NCI-H128 (cell line): ENCODE results near the gene BIRC2.
"Not testable (repeated sequence)": the region's sequence is repeated elsewhere in the genome, so short reads cannot be mapped to it uniquely, and the experiment has no call there.

Experiments used
- DNase-seq: peaks from one replicate; lab custom pipeline; 2025; ENCODE audit not compliant: unreplicated experiment; lab: John Stamatoyannopoulos, UW

BIRC2 gene

DNA sequence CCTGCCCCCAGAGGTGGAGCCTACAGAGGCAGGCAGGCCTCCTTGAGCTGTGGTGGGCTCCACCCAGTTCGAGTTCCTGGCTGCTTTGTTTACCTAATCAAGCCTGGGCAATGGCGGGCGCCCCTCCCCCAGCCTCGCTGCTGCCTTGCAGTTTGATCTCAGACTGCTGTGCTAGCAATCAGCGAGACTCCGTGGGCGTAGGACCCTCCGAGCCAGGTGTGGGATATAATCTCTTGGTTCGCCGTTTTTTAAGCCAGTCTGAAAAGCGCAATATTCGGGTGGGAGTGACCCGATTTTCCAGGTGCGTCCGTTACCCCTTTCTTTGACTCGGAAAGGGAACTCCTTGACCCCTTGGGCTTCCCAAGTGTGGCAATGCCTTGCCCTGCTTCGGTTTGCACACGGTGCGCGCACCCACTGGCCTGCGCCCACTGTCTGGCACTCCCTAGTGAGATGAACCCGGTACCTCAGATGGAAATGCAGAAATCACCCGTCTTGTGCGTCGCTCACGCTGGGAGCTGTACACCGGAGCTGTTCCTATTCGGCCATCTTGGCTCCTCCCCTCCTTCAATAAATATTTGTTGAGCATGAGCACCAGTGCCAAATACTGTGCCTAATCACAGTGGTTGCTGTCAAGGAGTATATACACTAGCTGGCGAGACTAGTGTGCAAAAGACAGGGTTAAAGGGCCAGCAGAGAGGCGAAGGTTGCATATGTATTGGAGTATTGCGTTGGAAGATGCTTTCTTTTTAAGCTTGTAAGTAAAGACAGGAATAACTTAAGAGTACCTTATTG is 27.8 kb downstream of the BIRC2 start:
- not testable (repeated sequence) for DNase-seq

DNA sequence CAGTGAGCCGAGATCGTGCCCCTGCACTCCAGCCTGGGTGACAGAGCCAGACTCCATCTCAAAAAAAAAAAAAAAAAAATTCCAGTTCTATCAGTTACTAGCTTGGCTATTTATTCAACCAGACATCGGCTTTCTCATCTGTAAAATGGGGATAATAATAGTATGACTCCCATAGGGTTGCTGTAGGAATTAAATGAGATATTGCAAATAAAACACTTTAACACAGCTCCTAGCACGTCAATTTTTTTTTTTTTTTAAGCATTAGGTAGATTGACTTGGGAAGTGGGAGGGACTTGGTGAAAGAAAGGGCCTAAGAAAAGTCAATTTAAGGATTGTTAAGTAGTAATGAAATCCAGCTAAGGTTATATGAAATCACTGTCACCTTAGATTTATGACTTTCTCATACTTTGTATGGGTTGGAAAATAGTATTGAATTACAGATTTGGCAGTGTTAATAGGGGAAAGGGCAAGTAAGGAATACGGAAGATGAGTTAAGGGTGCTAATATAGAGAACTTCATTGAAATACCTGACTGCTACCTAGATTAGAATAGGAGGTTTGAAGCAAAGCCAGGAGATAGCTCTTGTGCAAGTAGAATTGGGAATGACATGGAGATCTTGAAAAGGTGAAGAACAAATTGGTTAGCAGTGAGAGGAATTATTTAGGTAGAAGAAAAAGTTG is 28.8 kb downstream of the BIRC2 start:
- DNase-seq: no peak

DNA sequence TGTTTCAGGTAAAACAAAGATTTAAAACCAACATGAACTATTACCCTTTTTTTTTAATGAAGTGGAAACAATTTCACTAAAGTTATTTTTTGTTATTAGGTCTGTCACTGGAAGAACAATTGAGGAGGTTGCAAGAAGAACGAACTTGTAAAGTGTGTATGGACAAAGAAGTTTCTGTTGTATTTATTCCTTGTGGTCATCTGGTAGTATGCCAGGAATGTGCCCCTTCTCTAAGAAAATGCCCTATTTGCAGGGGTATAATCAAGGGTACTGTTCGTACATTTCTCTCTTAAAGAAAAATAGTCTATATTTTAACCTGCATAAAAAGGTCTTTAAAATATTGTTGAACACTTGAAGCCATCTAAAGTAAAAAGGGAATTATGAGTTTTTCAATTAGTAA is 30.9 kb downstream of the BIRC2 start:
- DNase-seq: no peak

DNA sequence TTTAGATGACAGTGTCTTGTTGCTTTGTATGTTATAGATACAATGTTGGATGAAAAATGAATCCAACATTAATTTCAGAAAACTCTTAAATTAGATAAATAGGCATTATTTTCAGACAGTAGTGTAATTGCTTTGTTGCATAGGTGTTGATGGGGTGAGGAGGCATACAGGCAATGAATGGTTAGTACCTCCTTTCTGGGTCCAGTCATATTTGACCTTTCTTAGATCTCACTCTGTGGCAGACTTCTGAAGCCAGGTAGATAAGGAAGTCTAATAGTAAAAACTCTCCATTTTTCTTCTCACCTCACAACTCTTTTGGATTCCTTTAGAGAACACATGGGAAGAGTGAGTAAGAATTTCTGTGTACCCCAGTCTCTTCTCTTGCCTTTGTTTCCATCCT is 31.8 kb downstream of the BIRC2 start:
- DNase-seq: no peak

DNA sequence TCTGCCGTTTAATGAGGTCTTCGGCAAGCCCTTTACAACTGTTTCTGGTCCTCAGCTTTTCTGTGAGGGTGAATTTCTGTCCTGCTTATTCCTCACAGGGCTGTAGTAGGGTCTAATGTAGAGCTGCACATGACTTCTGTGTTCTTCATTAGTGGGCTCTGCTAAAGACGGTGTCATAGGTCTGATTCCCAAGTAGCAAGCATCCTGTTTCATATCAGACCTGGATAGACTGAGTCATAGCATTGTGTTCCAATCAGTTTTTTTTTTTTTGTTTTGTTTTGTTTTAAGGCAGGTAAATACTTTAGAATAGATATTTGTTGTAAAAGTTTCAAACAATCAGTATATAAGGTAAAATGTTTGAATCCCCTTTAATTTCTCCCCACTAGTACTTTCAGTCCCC is 35.4 kb downstream of the BIRC2 start:
- no peak for DNase-seq

DNA sequence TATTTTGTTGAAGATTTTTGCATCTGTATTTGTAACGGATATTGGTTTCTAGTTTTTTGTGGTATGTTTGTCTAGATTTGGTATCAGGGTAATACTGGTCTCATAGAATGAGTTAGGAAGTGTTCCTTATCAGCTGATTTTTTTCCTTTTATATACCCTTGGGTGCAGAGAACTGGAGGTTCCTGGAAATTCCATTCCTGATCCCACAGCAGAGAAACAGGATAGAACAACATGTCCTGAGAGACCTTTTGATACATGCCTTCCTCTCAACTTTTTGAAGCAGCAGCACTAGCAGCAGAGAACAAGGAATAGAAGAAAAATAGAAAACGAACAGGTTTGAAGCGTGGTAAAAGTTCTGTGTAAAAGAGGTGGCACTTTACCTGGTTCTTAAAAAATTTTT is 36.8 kb downstream of the BIRC2 start:
- DNase-seq: no peak

DNA sequence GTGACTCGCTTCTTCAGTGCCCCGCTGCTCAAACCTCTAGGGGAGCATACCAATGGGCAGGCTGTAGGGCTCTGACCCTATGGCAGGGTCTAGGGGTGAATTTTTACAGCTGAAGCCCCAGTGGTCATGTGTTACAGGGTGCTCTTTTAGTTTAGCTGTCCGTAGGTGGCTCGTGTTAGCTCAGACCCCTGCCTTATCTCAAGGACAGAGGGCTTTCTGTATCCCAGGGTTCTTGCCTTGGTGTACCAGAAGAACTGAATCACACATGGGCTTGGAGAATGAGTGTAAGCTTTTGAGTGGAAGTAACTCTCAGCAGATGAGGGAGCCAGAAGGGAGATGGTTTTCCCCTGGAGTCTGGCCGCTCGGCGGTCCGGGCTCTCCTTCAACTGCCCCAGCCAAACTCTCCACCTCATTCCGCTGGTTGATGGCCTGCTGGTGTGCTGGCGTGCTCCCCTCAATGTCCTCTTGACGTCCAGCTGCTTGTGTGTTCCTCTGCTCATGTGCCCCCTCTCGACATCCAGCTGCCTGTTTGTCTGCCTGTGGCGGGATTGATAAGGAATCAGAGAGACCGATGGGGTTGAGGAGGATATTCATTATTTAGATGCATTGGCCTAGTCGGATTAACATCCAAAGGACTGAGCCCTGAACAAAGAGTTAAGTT is 37.5 kb downstream of the BIRC2 start:
- DNase-seq: no peak

DNA sequence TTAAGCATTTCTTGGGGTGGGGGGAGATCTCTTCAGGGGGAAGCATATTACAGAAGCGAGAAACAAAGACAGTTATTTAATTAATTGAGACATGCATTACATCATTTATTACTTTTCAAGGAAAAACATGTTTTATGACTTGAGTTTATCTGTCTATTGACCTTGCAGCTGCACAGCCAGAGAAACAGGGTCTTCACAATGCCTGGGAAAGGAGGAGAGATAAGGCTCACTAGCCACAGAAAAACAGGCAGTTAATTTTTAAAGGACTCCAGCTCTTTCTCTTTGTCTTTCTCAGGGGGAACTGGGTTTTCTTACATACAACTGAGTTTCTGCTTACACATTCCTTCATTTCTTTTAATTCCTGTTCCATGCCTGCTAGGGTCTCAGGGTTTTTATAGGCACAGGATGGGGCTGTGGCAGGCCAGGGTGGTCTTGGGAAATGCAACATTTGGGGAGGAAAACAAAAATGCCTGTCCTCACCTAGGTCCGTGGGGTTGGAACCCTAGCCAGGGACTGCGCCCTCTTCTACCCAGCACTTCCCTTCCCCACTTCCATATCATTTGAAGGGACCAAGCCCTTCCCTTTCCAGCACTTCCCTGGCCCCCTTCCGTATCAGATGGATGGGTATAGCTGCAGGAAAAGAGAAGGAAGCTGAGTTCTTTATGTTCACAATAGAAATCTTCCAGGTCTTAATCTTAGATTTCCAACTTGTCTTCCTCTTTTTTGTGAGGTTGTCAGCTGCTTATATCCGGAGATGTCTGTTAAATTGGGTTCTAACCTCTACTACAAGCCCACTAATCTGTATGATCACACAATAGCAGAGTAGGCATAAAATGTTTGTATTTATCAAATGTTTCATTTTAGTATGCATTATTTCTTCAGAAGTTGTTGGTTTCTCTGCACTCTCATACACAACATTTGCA is 38.3 kb downstream of the BIRC2 start:
- no peak for DNase-seq

DNA sequence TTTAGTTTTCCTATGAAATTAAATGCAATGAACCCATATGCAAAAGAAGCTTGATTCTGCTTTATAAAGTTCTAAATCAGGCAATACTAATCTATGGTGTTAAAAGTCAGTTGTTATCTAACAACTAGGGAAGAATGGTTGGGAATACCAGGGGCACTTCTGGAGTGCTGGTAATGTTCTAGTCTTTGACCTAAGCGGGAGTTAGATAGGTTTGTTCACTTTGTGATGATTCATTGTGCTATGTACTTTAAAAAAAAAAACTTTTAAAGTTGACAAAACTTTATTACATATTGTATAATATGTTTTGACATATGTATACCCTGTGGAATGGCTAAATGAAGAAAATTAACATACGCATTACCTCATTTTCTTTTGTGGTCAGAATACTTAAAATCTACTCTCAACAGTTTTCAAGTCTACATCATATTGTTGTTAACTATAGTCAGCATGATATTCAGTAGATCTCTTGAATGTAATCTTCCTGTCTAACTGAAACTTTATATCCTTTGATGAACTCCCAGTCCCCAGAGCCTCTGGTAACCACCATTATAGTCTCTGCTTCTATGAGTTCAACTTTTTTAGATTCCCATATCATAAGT is 39.2 kb downstream of the BIRC2 start:
- DNase-seq: no peak

DNA sequence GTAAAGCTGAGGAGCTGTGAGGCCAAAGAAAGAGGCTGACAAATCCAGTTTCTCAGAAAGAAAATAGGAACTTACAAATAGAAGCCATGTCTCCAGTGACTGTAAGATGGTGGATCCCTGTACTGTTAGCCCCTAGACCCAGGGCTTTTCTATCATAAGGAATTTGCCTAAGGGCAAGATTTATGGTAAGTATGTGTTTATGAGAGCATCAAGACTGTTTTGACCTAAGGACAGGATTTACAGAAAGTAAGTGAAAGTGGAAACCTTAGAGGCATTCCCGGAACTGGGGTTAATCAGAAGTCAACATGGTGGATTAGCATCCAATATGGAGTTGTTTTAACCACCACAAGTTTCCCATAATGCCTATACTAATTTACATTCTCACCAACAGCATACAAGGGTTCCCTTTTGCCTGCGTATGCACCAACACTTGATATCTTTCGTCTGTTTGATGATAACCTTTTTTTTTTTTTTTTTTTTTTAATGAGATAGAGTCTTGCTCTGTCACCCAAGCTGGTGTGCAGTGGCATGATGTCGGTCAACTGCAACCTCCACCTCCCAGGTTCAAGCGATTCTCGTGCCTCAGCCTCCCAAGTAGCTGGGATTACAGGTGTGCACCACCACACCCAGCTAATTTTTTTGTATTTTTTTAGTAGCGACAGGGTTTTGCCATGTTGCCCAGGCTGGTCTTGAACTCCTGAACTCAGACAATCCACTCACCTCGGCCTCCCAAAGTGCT is 40.2 kb downstream of the BIRC2 start:
- DNase-seq: no peak

DNA sequence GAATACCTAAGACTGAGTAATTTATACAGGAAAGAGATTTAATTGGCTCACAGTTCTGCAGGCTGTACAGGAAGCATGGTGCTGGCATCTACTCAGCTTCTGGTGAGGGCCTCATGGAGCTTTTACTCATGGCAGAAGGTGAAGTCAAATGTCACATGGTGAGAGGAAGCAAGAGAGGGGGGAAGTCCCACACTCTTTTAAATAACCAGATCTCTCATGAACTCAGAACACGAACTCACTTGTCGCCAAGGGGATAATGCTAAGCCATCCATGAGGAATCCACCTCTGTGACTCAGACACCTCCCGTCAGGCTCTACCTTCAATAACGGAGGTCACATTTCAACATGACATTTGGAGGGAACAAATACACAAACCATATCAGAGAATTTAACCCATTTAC is 42.2 kb downstream of the BIRC2 start:
- DNase-seq: no peak

DNA sequence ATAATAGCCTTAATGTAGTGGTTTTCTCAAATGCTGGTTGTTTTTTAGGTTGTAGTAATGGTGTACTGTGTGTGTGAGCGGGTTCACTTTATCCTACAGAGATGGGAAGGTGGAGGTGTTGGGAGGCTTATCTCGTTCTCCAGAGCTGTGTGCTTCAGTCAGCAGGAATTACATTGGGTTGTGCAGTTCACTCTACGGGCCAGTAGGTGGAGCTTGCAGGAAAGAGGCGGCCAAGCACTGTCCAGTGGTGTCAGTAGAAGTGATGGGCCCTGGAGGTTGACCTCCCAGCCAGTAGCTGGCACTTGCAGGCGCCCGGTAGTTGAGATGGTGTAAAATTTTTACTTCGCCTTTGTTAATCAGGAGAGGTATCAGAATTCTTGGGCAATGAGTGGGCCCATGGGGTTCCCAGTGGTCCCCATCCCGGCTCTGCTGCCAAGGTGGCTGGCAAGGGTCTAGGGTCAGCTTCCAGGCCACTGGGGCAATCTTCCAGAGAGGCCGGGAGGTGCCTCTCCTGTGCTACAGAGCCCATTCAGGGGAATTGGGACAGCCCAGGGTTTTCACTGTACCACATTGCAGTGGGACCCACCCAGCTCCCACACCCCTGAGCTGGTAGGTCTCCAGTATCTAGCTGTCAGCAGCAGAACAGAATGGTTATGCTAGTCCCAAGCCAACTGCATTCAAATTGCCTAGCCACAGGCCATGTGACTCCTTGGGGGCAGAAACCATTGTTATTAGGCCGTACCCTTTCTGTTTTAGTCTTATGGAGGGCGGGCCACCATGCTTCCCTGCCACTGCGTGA is 43.9 kb downstream of the BIRC2 start:
- no peak for DNase-seq

DNA sequence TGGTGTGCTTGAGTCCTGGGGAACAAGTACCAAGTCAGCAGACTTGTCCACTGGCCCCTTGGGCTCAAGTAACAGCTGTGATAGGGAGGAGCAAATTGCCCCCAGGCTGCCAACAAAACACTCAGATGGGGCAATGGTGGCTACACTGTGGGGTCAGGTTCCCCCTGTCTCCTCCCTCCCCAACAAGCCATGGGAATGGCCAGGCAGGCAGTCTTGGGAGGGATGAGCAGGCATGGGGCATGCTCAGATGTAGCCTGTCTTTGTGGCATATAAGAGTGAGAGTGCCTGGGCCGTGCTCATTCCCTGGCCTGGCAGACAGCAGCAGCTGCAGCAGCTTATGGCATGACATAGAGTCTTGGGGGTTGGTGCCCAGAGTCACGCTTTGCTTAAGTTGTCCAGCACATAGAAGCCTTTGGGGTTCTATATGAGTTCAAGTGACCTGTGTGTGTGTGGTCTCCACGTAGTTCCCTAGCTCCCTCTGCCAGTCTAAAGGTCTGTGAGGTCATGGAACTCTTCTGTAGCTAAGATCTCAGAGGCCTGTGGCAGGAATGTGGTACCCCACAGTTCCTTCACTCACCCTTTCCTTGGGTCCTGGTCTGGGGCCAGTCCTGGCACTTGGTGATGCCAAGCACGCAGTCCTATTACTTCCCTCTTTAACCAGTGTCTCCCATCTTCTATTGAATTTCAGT is 44.7 kb downstream of the BIRC2 start:
- no peak for DNase-seq

DNA sequence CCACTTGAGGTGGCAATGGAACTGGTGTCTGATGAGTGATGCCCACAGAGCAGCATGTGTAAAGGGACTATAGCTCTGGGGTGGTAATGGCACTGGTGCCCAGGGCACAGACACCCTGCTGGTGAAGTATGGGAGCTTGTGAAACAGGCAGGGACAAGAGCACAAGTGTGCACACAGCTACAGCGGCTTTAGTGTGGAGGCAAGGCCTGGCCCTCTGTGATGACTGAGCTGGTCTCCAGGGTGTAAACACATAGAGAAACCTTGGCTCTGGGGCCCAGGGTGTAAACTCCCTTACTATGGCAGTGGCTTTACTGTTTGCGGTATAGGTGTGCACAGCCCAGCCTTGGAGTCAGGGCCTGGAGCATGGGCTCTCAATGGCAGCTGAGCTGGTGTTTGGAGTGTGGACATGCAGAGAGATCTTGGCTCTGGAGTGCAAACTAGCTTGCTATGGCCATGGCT is 46.3 kb downstream of the BIRC2 start:
- DNase-seq: no peak

DNA sequence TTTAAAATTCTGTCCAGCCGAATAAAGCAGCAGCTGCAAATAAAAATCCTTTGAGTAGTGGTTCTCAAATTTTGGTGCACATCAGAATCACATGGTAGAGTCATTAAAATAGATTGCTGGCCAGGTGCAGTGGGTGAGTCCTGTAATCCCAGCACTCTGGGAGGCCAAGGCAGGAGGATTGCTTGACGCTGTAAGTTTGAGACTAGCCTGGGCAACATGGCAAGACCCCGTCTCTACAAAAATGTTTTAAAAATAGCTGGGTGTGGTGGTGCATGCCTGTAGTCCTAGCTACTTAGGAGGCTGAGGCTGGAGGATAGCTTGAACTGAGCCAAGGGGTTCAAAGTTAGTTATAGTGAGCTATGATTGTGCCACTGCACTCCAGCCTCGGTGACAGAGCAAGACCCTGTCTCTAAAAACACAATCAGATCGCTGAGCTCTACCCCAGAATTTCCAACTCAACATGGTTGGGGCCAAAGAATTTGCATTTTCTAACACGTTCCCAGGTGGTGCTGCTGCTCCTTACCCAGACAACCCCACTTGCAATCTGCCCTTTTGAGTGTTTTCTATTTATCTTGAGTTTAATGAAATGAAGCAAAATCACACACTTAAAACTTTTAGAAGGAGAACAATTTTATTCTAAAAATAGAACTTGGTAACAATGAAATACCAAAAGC is 48.8 kb downstream of the BIRC2 start:
- no peak for DNase-seq

DNA sequence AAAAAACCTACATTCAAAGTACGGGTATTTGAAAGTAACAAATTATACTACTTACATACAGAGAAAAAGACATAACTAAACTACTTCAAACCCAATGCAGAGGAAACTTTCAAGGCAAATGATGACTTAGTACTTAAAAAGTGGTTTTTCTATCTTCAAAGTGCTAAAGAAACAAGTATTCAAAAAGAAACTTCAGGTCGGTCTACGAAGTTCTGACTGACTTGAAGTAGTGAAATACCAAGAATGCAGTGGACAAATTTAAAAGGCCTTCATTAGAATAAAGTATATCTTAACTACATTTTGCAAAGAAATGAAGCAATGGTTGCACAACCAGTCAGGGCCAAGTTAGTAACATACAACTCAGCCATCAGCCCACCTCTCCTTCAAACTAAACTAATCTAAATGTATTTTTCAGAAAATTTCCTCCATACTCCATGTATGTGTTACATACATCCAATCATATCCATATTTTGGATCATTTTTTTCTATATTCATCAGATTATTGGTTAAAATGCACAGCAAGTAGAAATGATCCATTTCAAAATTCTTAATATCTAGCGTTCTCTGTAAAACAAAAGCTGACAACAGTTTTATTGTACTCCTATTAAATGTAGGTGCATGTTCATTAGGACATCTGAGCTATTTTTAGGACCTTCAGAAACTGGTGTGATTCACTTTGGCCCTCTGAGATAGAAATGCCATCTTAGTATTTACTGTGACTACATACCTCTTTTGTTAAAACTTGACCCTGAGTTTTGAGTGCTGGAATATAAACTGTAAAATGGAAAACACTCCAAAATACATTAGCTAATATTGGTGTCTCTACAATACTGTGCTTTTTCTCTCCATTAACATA is 49.9 kb downstream of the BIRC2 start:
- no peak for DNase-seq

DNA sequence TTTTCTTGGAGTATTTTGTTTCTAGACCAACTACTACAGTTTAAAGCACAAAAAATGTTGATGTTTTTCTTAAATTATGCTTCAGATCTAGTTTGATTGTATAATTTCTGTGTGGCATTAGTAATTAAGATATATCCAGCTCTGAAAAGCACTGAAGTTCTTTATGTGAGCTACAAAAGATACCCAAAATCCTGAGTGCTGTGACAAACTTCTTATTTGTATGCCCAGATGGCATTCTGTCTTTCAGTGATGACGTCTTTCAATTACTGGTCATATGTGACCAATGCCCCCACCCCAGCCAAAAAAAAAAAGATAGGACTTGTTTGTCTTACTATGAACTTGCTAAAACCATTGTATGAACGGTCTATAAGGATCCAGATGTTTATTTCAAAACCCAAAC is 51.3 kb downstream of the BIRC2 start:
- DNase-seq: no peak
